ENCODE results near the gene RANBP1.

The RANBP1 gene

DNA sequence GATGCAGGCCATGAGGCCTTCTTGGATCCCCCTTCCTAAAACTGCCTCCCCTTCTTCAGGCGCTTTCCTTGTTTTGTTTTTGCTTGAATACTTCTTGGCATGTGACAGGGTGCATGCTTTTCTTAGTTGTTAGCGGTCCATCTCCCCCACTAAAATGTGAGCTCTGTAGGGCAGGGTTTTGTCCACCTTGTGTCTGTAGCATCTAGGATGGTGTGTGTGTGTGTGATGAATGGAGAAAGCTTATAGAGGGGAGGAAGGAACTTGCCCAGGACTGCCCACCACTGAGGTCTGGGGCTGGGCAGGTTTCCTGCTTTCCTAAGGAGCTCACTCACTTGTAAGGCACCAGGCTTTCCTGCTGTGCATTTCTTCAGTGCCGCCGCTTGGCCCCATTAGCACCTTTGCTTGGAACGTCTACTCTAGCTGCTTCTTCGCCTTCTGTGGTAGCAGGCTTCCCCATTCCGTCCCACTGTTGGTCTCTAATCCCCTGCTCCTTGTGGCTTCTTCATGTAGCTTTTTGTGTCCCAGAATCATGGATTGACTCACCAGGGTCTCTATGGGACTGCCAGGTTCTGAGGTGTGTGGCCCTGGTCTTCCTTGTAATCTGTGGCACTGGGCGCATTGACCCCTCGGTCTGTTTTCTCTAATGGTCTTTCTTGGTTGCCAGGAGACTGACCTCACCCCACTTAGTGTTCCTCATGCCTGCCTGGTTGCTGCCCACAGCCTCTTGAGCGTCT is 32.6 kb upstream of the RANBP1 start:
- H3K9me3 ChIP-seq (ENCODE audit: control insufficient read depth in 1 of 2, low read length in 2 of 2), result no peaks in the 10 kb centered on the region
- peaks cover 25 to 28% of the 10 kb centered on the region in 2 donors for H3K36me3 ChIP-seq (ENCODE audit: control insufficient read depth in 1 of 2, insufficient read depth in 2 of 2, low read length in 2 of 2)
- no peak overlapping the region for H3K27ac ChIP-seq (ENCODE audit: low read length)
- H3K27me3 ChIP-seq (ENCODE audit: low read depth, low read length), result no peaks in the 10 kb centered on the region
- H3K4me3 ChIP-seq (ENCODE audit: low read depth in 1 of 2, low read length in 2 of 2), result no peak overlapping the region
- peaks cover 3 to 40% of the 10 kb centered on the region in 2 donors for H3K4me1 ChIP-seq (ENCODE audit: control insufficient read depth in 1 of 2, insufficient read depth in 2 of 2, low read length in 2 of 2)

DNA sequence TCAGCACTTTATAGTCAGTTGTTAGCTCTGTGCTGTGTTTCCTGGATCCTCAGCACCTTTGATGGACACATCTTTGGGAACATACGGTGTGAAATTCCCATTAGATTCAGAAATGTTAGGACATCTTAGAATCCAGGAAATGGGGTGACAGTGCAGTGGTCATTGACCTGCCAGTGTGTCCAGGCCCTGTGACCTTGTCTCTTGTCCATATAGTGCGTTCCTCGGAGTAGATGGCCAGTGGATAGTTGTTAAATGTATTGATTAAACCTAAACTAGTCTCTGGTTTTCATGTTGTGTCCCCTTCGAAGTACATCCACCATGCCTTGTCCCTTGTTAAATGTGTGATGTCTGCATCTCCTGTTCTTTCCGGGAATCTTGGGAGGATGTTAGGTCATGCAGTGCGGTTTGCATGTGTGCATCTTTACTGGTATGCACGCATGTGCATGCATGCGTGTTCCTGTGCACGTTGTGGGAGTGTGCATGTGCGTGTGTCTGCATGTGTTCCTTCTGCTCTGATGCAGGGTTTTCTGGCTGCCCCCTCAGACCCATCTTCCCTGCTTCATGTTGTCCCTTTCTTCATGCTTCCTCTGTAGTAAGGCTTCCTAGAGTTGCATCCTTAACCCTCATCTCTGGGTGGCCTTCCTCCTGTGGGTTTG is 31.9 kb upstream of the RANBP1 start:
- H3K4me1 ChIP-seq (ENCODE audit: control insufficient read depth in 1 of 2, insufficient read depth in 2 of 2, low read length in 2 of 2), result peaks cover 3 to 40% of the 10 kb centered on the region in 2 donors
- H3K27ac ChIP-seq (ENCODE audit: low read length), result no peak overlapping the region
- H3K4me3 ChIP-seq (ENCODE audit: low read depth in 1 of 2, low read length in 2 of 2), result no peak overlapping the region
- peaks cover 32% of the 10 kb centered on the region in 2 donors for H3K36me3 ChIP-seq (ENCODE audit: control insufficient read depth in 1 of 2, insufficient read depth in 2 of 2, low read length in 2 of 2)
- H3K27me3 ChIP-seq (ENCODE audit: low read depth, low read length), result no peaks in the 10 kb centered on the region
- H3K9me3 ChIP-seq (ENCODE audit: control insufficient read depth in 1 of 2, low read length in 2 of 2), result no peaks in the 10 kb centered on the region

- H3K36me3 ChIP-seq (ENCODE audit: control insufficient read depth in 1 of 2, insufficient read depth in 2 of 2, low read length in 2 of 2), result peaks cover 39 to 40% of the 10 kb centered on the region in 2 donors
- H3K4me1 ChIP-seq (ENCODE audit: control insufficient read depth in 1 of 2, insufficient read depth in 2 of 2, low read length in 2 of 2), result peaks cover 3 to 40% of the 10 kb centered on the region in 2 donors
- H3K27me3 ChIP-seq (ENCODE audit: low read depth, low read length), result no peaks in the 10 kb centered on the region
- H3K4me3 ChIP-seq (ENCODE audit: low read depth in 1 of 2, low read length in 2 of 2), result no peak overlapping the region
- no peak overlapping the region for H3K27ac ChIP-seq (ENCODE audit: low read length)
- H3K9me3 ChIP-seq (ENCODE audit: control insufficient read depth in 1 of 2, low read length in 2 of 2), result no peaks in the 10 kb centered on the region
These were observed 31.1 kb upstream of the RANBP1 start for GRCh38 chr22:20084547-20085413.

GRCh38 chr22:20085651-20086050 is 30.3 kb upstream of the RANBP1 start:
- peaks cover 3 to 40% of the 10 kb centered on the region in 2 donors for H3K4me1 ChIP-seq (ENCODE audit: control insufficient read depth in 1 of 2, insufficient read depth in 2 of 2, low read length in 2 of 2)
- H3K27ac ChIP-seq (ENCODE audit: low read length), result no peak overlapping the region
- no peaks in the 10 kb centered on the region for H3K9me3 ChIP-seq (ENCODE audit: control insufficient read depth in 1 of 2, low read length in 2 of 2)
- no peaks in the 10 kb centered on the region for H3K27me3 ChIP-seq (ENCODE audit: low read depth, low read length)
- peaks cover 48 to 49% of the 10 kb centered on the region in 2 donors for H3K36me3 ChIP-seq (ENCODE audit: control insufficient read depth in 1 of 2, insufficient read depth in 2 of 2, low read length in 2 of 2)
- H3K4me3 ChIP-seq (ENCODE audit: low read depth in 1 of 2, low read length in 2 of 2), result no peak overlapping the region

DNA sequence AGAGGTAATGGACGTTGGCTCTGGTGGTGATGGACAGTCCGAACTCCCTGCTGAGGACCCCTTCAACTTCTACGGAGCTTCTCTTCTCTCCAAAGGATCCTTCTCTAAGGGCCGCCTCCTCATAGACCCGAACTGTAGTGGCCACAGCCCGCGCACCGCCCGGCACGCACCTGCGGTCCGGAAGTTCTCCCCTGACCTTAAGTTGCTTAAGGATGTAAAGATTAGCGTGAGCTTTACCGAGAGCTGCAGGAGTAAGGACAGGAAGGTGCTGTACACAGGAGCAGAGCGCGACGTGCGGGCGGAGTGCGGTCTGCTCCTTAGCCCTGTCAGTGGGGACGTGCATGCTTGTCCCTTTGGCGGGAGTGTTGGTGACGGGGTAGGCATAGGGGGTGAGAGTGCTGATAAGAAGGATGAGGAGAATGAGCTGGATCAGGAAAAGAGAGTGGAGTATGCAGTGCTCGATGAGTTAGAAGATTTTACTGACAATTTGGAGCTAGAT is 29.8 kb upstream of the RANBP1 start:
- no peak overlapping the region for H3K4me3 ChIP-seq (ENCODE audit: low read depth in 1 of 2, low read length in 2 of 2)
- H3K4me1 ChIP-seq (ENCODE audit: control insufficient read depth in 1 of 2, insufficient read depth in 2 of 2, low read length in 2 of 2), result peaks cover 3 to 35% of the 10 kb centered on the region in 2 donors
- no peak overlapping the region for H3K27ac ChIP-seq (ENCODE audit: low read length)
- H3K27me3 ChIP-seq (ENCODE audit: low read depth, low read length), result no peaks in the 10 kb centered on the region
- no peaks in the 10 kb centered on the region for H3K9me3 ChIP-seq (ENCODE audit: control insufficient read depth in 1 of 2, low read length in 2 of 2)
- H3K36me3 ChIP-seq (ENCODE audit: control insufficient read depth in 1 of 2, insufficient read depth in 2 of 2, low read length in 2 of 2), result peaks cover 53 to 54% of the 10 kb centered on the region in 2 donors

DNA sequence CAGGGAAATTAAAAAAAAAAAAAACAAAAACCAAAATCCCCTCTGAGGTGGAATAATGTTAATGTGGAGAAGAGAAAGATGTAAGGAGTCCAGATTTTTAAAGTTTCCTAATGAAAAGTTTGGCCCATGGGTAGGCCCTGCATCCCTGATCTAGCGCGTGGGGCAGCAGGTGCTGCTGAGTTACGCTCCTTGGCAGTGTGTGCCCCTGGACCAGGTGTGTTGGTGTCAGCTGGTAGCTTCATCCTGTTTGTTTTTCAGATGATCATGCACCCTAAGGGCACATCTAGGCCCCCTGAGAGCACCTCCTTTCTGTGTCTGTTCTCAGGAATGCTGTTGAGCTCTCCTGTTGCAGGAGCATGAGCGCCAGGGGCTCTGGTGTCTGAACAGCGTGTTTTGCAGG is 29.1 kb upstream of the RANBP1 start:
- Histone ChIP-seq H3K4me1 (ENCODE audit: control insufficient read depth in 1 of 2, insufficient read depth in 2 of 2, low read length in 2 of 2) (peaks cover under 1 to 29% of the 10 kb centered on the region in 2 donors), H3K27me3 (ENCODE audit: low read depth, low read length) (no peaks in the 10 kb centered on the region), H3K36me3 (ENCODE audit: control insufficient read depth in 1 of 2, insufficient read depth in 2 of 2, low read length in 2 of 2) (peaks cover 59% of the 10 kb centered on the region in 2 donors), H3K9me3 (ENCODE audit: control insufficient read depth in 1 of 2, low read length in 2 of 2) (no peaks in the 10 kb centered on the region), H3K27ac (ENCODE audit: low read length) (no peak overlapping the region), H3K4me3 (ENCODE audit: low read depth in 1 of 2, low read length in 2 of 2) (no peak overlapping the region)

- Histone ChIP-seq H3K27ac (ENCODE audit: low read length) (no peak overlapping the region), H3K4me3 (ENCODE audit: low read depth in 1 of 2, low read length in 2 of 2) (no peak overlapping the region), H3K9me3 (ENCODE audit: control insufficient read depth in 1 of 2, low read length in 2 of 2) (no peaks in the 10 kb centered on the region), H3K36me3 (ENCODE audit: control insufficient read depth in 1 of 2, insufficient read depth in 2 of 2, low read length in 2 of 2) (peaks cover 66 to 67% of the 10 kb centered on the region in 2 donors), H3K27me3 (ENCODE audit: low read depth, low read length) (no peaks in the 10 kb centered on the region), H3K4me1 (ENCODE audit: control insufficient read depth in 1 of 2, insufficient read depth in 2 of 2, low read length in 2 of 2) (peaks cover 0 to 26% of the 10 kb centered on the region in 2 donors)
These were observed 28.3 kb upstream of the RANBP1 start for GRCh38 chr22:20087319-20088262.

DNA sequence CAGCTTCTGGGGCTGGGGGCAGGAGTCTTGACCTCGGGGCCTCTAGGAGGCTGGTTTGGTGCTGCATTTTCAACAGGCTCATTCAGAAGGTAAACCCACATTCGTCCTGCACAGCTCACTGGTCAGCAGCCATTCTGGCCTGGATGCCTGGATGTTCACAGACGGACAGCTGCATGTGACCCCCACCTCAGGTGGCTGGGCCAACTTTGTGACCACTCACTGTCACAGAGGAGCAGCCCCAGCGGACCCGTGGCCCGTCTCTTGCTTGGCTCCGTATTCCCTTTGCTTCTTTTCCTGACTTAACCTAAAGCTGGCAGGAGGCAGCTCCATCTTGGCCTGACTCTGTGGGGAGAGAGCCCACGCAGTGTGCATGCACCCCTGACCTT is 27.6 kb upstream of the RANBP1 start:
- Histone ChIP-seq H3K4me1 (ENCODE audit: control insufficient read depth in 1 of 2, insufficient read depth in 2 of 2, low read length in 2 of 2) (peaks cover 0 to 20% of the 10 kb centered on the region in 2 donors), H3K27me3 (ENCODE audit: low read depth, low read length) (no peaks in the 10 kb centered on the region), H3K4me3 (ENCODE audit: low read depth in 1 of 2, low read length in 2 of 2) (no peak overlapping the region), H3K9me3 (ENCODE audit: control insufficient read depth in 1 of 2, low read length in 2 of 2) (no peaks in the 10 kb centered on the region), H3K36me3 (ENCODE audit: control insufficient read depth in 1 of 2, insufficient read depth in 2 of 2, low read length in 2 of 2) (peaks cover 67 to 72% of the 10 kb centered on the region in 2 donors), H3K27ac (ENCODE audit: low read length) (no peak overlapping the region)

- no peaks in the 10 kb centered on the region for H3K9me3 ChIP-seq (ENCODE audit: control insufficient read depth in 1 of 2, low read length in 2 of 2)
- peaks cover 77 to 84% of the 10 kb centered on the region in 2 donors for H3K36me3 ChIP-seq (ENCODE audit: control insufficient read depth in 1 of 2, insufficient read depth in 2 of 2, low read length in 2 of 2)
- peaks cover 0 to 8% of the 10 kb centered on the region in 2 donors for H3K4me1 ChIP-seq (ENCODE audit: control insufficient read depth in 1 of 2, insufficient read depth in 2 of 2, low read length in 2 of 2)
- no peak overlapping the region for H3K4me3 ChIP-seq (ENCODE audit: low read depth in 1 of 2, low read length in 2 of 2)
- H3K27ac ChIP-seq (ENCODE audit: low read length), result no peak overlapping the region
- no peaks in the 10 kb centered on the region for H3K27me3 ChIP-seq (ENCODE audit: low read depth, low read length)
These were observed 26.5 kb upstream of the RANBP1 start for GRCh38 chr22:20089226-20089976.
